Measurements from ENCODE around the gene ZFPM1. TPM values are rescaled to one million over a fixed set of nuclear protein-coding genes. Genes with fewer than 3 reads are reported as not detected.

ZFPM1 gene
- total RNA-seq, 3 donors from 2014 or later (not counting 1 experiment from before 2014, with no cell fraction given) = 56.3 to 71.0 (median 64.6) TPM

GRCh38 chr16:88548131-88548874 is 95.2 kb downstream of the ZFPM1 start:
- Histone ChIP-seq H3K36me3 (ENCODE audit: control insufficient read depth, insufficient read depth, low read length) (no peaks in the 10 kb centered on the region), H3K27me3 (ENCODE audit: control insufficient read depth, insufficient read depth, low read length) (no peaks in the 10 kb centered on the region), H3K4me3 (ENCODE audit: low read length) (no peak overlapping the region), H3K9me3 (ENCODE audit: control insufficient read depth, insufficient read depth, low read length) (peaks cover 18% of the 10 kb centered on the region), H3K27ac (ENCODE audit: low read length) (peak overlapping the region; percentile 79), H3K4me1 (ENCODE audit: control insufficient read depth, insufficient read depth, low read length) (peaks cover 83% of the 10 kb centered on the region)
- 55% methylated on average over 15 of the region's 15 CpGs for WGBS (ENCODE audit: insufficient coverage)
- peak overlapping the region; percentile 71 for H3K4me3 Mint-ChIP-seq
- DNase-seq (no peak), ATAC-seq (peak in 2 of 3 donors; percentile 35 to 36)
- peaks cover 42 to 67% of the 10 kb centered on the region in 2 donors for H3K4me1 Mint-ChIP-seq
- peak overlapping the region; percentile 29 to 89 for H3K27ac Mint-ChIP-seq
- peaks cover 6% of the 10 kb centered on the region for H3K36me3 Mint-ChIP-seq
- no peak for TF ChIP-seq CTCF (IDR thresholded peaks at IDR 0.05)
- peaks cover 4% of the 10 kb centered on the region in 2 donors for H3K9me3 Mint-ChIP-seq
- intact Hi-C loops (cut with micrococcal nuclease) = no loop called here
- no peaks in the 10 kb centered on the region for H3K27me3 Mint-ChIP-seq (ENCODE audit: low read depth in 2 of 2)

GRCh38 chr16:88548985-88549384 is 95.9 kb downstream of the ZFPM1 start:
- H3K27ac Mint-ChIP-seq = peak overlapping the region in 1 of 2 donors; percentile 94

GRCh38 chr16:88549671-88550245 is 96.7 kb downstream of the ZFPM1 start:
- Histone ChIP-seq H3K4me3 (ENCODE audit: low read length) (no peak overlapping the region), H3K4me1 (ENCODE audit: control insufficient read depth, insufficient read depth, low read length) (peaks cover 92% of the 10 kb centered on the region), H3K36me3 (ENCODE audit: control insufficient read depth, insufficient read depth, low read length) (no peaks in the 10 kb centered on the region), H3K9me3 (ENCODE audit: control insufficient read depth, insufficient read depth, low read length) (peaks cover 7% of the 10 kb centered on the region), H3K27me3 (ENCODE audit: control insufficient read depth, insufficient read depth, low read length) (no peaks in the 10 kb centered on the region), H3K27ac (ENCODE audit: low read length) (peak overlapping the region; percentile 60)
- 34% methylated on average over 12 of the region's 12 CpGs for WGBS (ENCODE audit: insufficient coverage)
- Mint-ChIP-seq H3K4me3 (peak overlapping the region; percentile 79), H3K36me3 (no peaks in the 10 kb centered on the region), H3K27ac (peak overlapping the region; percentile 74 to 94), H3K4me1 (peaks cover 42 to 74% of the 10 kb centered on the region in 2 donors), H3K27me3 (ENCODE audit: low read depth in 2 of 2) (no peaks in the 10 kb centered on the region), H3K9me3 (no peaks in the 10 kb centered on the region)
- TF ChIP-seq CTCF (IDR thresholded peaks at IDR 0.05) = no peak
- DNase-seq (peak in 1 of 2 donors; percentile 42), ATAC-seq (peak in 2 of 3 donors; percentile 16 to 29)
- intact Hi-C loops (cut with micrococcal nuclease) = no loop called here

More at GRCh38 chr16:88548985-88549384, 95.9 kb downstream of the ZFPM1 start:
- H3K27me3 ChIP-seq (ENCODE audit: control insufficient read depth, insufficient read depth, low read length) = no peaks in the 10 kb centered on the region
- peaks cover 42 to 74% of the 10 kb centered on the region in 2 donors for H3K4me1 Mint-ChIP-seq
- H3K27me3 Mint-ChIP-seq (ENCODE audit: low read depth in 2 of 2) = no peaks in the 10 kb centered on the region
- H3K36me3 ChIP-seq (ENCODE audit: control insufficient read depth, insufficient read depth, low read length) = no peaks in the 10 kb centered on the region
- peaks cover 11% of the 10 kb centered on the region for H3K9me3 ChIP-seq (ENCODE audit: control insufficient read depth, insufficient read depth, low read length)
- no peak for DNase-seq
- H3K36me3 Mint-ChIP-seq = no peaks in the 10 kb centered on the region
- peak overlapping the region; percentile 47 for H3K4me3 Mint-ChIP-seq
- intact Hi-C loops (cut with micrococcal nuclease) = no loop called here
- H3K4me1 ChIP-seq (ENCODE audit: control insufficient read depth, insufficient read depth, low read length) = peaks cover 88% of the 10 kb centered on the region
- no peak for TF ChIP-seq CTCF (IDR thresholded peaks at IDR 0.05)
- H3K27ac ChIP-seq (ENCODE audit: low read length) = no peak overlapping the region
- no peaks in the 10 kb centered on the region for H3K9me3 Mint-ChIP-seq
- ATAC-seq = no peak
- 90% methylated on average over 13 of the region's 13 CpGs for WGBS (ENCODE audit: insufficient coverage)
- H3K4me3 ChIP-seq (ENCODE audit: low read length) = no peak overlapping the region

Data from natural killer cell (primary cell).